Dedifferentiated amniotic fluid mesenchymal stem cell (primary cell): ENCODE data around the gene INAFM1.
A peak's percentile ranks its signal among the peaks of the same experiment; 100 is the strongest.

ENCODE experiments used
- DNase-seq: peaks from one replicate; pipeline ENCODE4 v3.0.0-alpha.2; 2016; ENCODE audit errors: extremely low spot score

The INAFM1 gene

DNA sequence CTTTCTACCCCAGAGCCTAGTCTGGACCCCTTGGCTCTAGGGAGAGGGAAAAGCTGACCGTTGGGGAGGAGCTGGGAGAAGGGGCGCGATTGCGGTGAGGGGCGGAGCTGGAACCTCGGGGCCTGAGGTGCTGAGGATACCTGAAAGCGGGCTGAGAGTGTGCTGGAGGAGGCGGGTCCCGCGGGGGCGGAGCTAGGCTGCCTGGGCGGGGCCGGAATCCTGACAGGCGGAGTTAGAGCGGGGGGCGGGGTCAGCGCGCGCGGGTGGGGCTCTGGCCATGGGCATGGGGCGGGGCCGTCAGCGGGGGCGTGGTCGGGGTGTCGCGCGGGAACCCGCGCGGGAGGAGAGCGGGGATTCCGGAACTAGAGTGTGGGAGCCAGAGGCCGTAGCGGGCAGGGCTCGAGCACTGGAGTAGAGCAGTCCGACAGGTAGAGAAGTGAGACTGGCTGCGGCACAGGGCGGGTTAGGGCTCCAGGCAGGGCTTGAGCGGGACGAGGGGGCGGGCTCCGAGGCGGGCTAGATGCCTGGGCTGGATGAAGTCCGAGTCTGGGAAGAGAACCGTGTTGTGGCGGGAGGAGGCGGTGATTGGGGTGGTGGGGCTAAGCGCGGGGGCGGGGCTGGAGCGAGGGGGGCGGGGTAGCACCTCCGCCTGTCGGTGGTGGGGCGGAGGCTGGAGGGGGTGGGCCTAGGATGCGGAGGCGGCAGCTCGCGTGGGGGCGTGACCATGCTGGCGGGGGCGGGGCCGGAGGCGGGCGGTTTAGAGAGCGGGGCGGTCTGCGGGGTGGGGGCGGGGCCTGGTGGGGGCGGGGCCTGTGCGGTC lies at the start of gene INAFM1:
Gene INAFM1, plus strand, starts transcription at position 815 of the 820 bp plus-strand sequence. CDS start 35 bp downstream, outside the sequence.
- DNase-seq = peak; percentile 90

DNA sequence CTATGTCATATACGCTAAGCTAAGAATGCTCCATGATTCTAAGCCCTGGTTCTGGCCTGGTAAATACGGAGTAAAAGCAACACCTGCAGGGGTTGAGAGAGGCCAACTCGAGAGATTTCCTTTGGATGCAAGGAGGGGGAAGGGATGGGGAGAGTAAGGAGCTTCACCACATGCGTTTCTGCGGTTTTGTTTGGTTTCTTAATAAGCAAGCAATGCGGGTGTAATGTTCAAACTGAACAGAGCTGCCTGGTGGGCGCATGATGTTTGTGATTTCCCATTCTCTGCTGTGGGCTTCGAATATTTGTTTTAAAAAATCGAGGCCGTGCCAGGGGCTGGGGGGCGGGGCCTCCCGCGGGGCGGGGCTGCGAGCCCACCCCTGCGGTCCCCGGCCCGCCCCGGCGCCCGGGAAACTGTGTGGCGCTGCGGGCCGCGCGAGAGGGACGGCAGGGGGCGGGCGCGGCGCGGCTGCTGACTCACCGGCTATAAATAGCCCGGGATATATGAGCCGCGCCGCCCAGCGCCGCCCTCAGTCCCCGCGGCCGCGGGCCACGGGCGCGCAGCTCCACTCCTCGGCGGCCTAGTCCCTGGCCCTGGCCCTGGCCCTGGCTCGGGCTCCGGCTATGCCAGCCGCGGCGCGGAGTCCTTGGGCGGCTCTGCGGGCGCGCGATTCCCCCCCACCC lies 48.8 kb upstream of the INAFM1 start:
- peak; percentile 76 for DNase-seq

DNA sequence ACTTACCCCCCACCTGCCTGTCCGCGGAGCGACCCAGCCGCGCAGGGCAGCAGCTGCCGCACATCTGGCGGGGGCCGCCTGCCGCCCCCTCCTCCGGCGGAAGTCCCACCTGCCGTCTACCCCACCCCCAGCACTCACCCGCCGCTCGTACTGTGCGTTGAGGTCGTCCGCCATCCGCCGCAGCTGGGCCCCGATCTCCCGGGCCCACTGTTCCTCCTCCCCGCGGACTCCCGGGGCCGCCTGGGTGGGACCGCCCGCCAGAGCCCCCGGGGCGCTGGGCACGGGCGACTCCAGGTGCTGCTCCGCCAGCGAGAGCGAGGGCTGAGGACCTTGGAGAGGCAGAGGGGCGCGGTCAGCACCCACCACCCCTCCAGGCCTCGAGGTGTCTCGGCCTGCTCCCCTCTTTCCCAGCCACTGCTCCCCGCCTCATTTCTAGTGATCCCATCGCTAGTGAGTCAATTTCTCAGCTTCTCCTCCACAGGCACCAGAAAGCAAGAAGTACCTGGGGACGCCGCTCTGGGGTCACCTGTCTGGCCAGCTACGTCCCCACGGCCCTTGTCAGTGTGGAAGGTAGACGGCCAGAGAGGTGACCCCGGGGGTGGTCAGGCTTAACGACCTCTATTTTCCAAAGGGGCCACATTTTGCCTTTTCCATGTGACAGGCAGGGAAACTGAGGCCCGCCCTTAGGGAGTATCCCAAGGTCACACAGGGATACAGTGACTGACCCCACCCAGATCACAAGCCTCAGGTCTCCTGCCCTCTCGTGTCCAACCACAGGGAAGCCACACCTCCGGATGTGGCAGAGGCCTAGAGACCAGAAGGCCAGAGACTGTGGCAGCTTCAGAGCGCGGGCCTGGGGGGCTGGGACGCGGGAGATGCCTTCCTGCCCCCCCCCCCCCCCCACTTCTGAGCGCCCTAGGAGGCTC lies 48.0 kb upstream of the INAFM1 start:
- DNase-seq = peak; percentile 63

DNA sequence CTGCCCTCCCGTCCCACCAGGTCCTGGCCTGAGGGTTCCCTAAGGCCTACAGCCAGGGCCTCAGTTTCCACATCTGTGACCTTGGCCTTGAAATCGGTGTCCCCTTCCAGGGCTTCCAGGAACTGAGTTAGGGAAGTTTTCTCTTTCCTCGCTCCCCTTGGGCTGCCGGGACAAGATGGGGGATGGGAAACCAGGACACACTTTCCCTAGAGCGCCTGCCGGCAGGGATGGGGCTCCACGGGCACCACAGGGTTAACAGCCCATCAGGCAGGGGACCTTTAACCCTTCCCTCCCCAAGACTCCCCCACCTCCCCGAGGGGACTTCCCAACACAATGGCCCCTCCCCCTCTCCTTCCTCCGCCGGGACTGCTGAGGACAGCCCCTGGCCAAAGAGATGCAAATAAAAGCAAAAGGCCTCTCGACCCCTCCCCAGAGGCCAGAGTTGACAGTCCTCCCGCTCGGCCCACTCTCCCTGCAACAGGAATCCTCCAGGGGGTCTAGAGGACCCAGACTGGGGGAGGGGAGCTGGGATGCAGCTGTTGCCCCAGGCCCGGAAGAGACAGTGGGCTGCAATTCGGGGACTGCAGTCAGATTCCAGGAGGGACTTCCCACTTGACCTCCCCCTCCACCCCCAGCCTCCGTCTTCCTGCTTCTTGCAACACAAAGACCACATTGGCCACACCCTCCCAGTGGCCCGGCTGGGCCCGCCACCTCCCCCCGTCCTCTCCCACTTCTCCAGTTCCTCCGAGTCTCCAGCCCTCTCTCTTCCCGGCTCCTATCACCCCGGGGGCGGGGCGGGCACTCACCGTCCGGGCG lies 47.1 kb upstream of the INAFM1 start:
- peak; percentile 85 for DNase-seq

DNA sequence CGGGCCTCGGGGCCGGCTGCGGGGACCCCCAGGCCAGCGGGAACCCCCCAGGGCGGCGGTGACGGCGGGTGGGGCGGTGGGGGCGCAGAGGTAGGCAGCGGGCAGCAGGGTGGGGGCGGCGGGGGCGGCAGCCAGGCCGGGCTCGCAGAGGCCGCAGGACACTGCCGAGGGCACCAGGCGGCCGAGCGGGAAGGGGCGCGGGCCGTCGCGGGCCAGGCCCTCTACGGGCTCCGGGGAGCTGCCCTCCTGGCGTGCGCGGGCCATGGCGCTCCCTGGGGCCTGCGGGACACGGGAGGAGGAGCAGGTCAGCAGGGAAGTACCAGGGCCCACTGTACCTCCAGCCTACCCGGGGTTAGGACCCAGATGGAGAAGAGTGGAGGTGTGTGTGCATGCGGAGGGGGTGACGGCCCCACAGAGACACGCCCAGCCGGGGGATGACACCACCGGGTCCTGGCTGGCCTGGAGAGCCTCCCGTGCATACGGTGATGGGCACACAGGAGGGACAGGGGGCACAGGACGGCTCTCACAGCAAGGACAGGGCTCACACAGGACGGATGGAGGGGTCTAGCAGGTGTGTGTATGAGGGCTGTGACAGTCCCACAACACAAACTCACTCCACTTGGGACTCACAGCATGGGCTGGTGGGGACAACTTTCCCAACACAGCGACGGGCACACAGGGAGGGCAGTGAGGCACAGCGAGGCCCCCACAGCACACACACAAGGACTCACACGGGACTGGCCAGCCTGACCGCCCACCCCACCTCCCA lies 46.3 kb upstream of the INAFM1 start:
- no peak for DNase-seq

DNA sequence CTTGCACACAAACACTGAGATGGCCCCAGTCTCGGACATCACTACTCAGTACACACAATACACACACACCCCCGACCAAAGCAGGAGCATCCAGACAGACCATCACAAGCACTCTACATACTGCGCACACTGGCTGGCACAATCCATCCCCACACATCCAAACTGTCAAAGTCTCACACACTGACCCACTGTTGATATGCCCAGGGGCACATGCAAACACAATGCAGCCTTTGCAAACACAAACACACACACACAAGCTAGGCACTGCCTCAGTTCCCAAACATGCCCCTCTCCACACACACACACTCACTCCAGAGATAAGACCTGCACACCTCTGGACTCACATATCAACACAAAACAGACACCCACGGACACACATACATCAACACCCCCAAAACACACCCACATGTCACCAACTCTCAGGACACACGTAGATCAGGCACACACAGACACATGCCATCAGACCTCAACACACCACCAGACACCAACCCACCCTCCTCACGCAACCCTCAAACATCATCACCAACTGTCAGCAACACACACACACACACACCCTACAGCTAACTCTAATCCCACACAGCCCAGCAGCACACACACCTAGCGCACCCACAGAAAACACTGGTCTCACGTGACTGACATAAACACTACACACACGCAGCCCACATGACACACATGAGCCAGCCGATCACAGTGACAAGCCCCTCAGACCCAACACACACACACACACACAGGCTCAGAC lies 45.6 kb upstream of the INAFM1 start:
- DNase-seq = no peak

DNA sequence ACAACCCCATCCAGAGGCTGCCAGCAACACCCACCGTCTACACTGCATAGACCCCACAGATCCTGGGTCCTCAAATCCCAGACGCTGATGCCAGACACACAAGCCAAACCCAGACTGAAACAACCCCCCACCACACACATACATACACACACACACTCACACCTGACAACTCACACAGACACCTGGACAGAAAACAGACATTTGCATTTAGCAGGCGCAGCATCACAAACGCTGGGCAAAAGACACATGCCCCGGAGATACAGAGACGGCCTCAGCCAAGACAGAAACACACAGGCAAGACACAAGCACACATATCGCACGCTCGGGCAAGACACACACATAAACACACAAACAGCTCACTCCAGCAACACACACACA lies 45.0 kb upstream of the INAFM1 start:
- DNase-seq = no peak

DNA sequence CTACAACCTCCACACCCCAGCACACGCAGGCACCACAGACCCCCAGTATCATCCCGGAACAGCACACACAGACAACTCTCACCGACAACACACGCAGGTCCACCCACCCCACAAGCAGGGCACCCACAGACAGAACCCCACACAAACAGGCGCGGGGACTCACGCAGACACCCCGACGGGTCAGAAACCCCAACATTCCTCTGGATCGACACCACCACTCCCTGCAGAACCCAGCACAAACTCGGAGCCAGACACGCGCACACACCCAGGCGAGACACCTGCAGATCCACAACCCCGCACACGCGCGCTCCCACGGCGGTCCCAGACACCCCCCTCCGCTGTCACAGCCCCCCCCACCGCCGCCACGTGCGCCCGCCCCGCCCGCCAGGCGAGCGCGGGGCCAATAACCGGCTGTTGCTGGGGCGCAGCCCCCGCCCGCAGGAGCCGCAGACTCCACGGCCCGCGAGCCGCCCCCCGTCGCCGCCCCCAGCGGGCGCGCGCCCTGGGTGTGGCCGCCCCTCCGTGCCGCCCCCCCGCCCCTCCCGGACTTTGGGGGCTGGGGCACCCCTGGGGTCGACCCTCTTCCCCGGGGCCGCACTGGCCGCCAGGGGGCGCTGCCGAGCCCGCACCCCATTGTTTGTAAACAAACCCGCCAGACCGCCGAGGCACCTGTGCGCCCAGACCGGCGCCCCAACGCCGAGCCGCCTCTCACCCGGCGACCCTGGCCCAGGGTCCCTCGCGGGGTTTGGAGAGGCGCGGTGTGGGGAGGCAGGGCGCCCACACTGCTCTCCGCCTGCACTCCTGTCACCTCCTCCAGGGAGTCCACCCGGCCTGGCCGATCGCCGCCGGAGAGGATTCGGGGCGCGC lies 44.4 kb upstream of the INAFM1 start:
- no peak for DNase-seq

DNA sequence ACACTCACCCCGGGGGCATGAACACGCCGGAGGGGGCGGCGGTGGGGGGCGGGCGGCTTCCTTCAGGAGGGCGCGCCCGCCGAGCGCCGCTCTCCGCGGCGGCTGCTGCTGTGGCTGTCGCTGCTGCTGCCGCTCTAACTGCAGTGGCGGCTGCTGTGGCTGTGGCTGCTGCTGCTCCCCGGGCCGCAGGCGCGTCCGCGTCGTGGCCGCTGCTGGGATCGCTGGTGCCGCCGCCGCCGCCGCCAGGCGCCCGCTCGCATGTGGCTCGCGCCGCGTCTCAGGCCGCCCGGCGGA lies 43.8 kb upstream of the INAFM1 start, which contains the start of gene BBC3:
Gene BBC3, minus strand, starts transcription at position 279 of the 294 bp plus-strand sequence. CDS start 2,768 bp downstream, outside the sequence.
- no peak for DNase-seq

DNA sequence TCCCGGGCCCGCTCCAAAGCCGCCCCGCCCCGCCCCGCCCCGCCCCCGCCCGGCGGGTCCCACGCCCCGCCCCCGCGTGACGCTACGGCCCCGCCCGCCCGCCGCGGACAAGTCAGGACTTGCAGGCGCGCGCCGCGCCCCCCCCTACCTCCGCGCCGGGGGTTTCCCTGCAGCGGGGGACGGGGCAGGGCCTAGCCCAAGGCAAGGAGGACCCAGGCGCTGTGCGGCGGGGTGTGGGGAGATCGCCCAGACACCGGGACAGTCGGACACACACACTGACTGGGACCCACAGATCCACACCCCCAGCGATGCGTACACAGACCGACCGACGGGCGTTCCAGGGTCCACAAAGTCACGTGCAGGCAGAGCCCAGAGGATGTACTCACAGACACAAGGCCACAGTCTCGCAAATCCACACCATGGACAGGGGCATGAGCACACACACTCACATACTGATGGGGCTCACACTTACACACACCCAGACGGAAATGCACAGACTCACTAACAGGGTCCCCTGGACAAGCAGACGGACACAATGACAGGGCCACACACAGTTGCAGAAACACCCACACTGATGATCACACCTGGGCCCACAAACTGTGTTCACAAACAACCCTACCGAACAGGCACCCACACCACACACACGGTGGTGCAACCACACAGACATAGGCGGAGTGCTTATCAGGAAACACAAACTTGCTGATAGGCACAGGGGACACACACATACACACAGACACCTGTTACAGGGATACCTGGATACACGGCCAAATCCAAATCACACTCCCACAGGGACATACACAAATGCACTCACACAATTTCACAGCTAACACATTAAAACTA lies 43.2 kb upstream of the INAFM1 start:
- peak; percentile 61 for DNase-seq

DNA sequence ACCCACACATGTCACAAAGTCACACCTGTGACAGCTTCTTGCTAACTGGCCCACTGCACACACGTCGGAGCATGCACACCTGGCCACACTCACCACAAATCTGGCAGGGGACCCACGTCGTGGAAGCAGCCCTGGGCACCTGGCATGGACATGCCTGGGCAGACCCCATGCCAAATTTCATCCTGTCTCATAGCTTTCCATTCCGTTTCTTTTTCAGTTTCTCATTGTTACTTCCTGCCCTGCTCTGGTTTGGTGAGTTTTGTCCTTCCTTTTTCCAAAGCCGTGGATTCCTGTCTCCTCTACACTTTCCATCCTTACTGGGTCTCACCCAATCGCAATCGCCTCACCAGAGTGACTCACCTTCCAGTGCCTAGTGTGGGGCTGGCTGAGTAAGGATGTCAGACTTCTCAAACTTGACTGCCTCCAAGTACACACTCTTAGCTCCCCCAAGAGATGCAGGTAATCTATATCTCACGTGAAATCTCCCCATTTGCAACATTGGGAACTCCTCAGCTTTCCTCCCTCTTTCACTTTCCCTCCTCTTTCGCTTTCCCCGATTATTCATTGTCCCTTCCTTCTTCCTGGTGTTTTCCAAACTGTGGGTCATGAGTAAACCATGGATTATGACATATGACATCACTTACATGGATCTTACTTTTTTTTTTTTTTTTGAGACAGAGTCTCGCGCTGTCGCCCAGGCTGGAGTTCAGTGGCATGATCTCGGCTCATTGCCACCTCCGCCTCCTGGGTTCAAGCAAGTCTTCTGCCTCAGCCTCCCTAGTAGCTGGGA lies 42.1 kb upstream of the INAFM1 start:
- peak; percentile 64 for DNase-seq

DNA sequence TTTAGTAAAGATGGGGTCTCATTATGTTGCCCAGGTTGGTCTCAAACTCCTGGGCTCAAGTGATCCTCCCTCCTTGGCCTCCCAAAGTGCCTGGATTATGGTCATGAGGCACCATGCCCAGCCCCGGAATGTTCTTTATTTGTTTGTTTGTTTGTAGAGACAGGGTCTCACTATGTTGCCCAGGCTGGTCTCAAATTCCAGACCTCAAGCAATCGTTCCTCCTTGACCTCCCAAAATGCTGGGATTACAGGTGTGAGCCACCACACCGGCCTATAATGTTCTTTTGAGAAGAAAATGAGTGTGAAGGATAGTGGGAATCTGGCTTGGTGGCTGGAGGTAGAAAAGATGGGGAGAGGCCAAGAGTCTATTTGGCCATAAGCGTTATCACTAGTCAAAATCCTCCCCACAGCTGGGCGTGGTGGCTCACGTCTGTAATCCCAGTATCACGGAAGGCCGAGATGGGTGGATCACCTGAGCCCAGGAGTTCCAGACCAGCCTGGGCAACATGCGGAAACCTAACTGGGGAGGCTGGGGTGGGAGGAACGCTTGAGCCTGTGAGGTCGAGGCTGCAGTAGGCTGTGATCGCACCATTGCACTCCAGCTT lies 38.5 kb upstream of the INAFM1 start:
- no peak for DNase-seq

DNA sequence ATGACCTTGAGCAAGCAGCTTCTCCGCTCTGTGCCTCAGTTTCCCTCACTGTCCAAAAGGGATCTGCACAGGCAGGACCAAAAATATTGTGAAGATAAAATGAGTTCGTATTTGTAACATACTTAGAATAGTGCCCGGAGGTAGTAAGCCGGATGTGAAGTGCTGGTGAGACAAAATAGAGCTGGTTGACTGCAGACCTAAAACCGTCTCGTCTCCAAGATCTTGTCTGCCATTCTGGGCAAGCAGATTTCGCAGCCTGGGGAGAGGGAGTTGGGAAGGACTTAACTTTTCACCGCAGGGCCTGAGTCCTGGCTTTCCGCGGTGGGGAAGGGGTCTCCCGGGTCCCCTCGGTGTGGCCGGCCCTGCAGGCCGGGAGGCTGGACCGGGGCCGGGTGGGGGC lies 35.5 kb upstream of the INAFM1 start:
- no peak for DNase-seq

DNA sequence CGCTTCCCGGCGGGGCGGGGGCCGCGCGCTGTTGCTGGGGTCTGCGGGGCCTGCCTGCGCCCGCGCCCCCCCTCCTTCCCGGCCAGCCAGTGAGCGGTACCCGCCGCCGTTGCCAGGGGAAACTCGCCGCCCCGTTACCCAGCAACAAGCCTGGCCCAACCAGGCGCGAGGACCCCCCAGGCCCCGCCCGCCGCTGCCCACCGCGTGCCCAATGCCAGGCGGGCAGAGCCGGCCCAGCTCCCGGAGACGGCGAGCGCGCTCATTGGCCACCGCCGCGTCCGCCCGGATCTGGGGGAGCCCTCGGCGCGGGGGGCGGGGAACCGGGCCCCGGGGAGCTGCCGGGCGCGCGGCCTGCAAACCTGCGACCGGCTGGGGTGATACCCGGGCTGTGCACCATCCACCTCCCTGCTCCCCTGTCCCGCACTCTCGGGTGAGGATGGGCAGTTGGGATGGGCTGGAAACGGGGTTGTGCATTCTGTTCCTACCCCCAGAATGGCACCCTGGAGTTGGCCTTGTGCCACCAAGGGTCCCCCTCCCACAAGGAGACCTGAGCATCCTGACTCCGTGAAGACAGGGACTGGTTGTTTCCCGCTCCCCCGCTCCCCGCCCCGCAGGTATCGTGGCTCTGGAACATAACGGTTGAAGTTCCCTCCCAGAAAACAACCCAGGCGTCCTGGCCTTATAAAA lies 34.9 kb upstream of the INAFM1 start:
- DNase-seq = no peak

DNA sequence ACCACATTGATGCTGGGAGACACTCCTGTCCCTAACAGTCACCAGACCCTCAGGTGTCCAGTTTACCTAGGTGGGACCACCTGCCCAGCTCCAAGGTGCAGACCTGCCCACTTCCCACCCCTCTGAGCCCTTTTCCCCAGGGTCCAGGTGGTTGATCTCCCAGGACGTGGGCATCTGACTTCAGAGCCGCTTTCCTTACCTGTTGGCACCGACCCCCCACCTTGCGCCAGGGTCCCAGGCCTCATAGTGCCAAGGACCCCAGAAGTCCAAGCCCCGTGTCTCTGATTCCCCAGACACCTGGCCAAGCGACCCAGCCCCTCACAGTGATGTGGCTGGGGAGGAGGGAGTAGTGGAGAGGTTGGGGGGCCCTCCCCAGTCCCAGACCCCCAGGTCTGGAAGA lies 34.1 kb upstream of the INAFM1 start:
- DNase-seq = no peak
